Activated CD4-positive, alpha-beta T cell treated with anti-CD3 and anti-CD28 coated beads, Interleukin-2, Interleukin-4, amounts not matched to agents 100 ng/mL and 50 ng/mL, durations not matched to agents 16 hours and 8 hours (primary cell): ENCODE data around the gene GHR.

Source experiments
- DNase-seq: peaks from one replicate; pipeline ENCODE4 v3.0.0-alpha.2; 2020; ENCODE audit warnings: low spot score

GHR gene

GRCh38 chr5:42604171-42604711 is 181.0 kb downstream of the GHR start:
- no peak for DNase-seq

- DNase-seq, result no peak
These were observed 182.3 kb downstream of the GHR start for GRCh38 chr5:42605490-42605889.

- DNase-seq, result no peak
These were observed 183.2 kb downstream of the GHR start for GRCh38 chr5:42606464-42606869.

GRCh38 chr5:42611437-42611836 is 188.2 kb downstream of the GHR start:
- DNase-seq, result no peak

- DNase-seq, result no peak
These were observed 189.6 kb downstream of the GHR start for GRCh38 chr5:42612750-42613366.

GRCh38 chr5:42614509-42614908 is 191.3 kb downstream of the GHR start:
- no peak for DNase-seq

GRCh38 chr5:42620579-42621216 is 197.5 kb downstream of the GHR start:
- DNase-seq, result no peak

GRCh38 chr5:42621242-42621641 is 198.0 kb downstream of the GHR start:
- DNase-seq, result no peak

GRCh38 chr5:42621662-42622061 is 198.4 kb downstream of the GHR start:
- no peak for DNase-seq

- no peak for DNase-seq
These were observed 201.7 kb downstream of the GHR start for GRCh38 chr5:42624912-42625311.

GRCh38 chr5:42626462-42626861 is 203.2 kb downstream of the GHR start:
- no peak for DNase-seq

- no peak for DNase-seq
These were observed 205.6 kb downstream of the GHR start for GRCh38 chr5:42628821-42629220.

GRCh38 chr5:42629284-42629683 is 206.0 kb downstream of the GHR start:
- no peak for DNase-seq

GRCh38 chr5:42631241-42631640 is 208.0 kb downstream of the GHR start:
- no peak for DNase-seq

GRCh38 chr5:42632354-42632900 is 209.2 kb downstream of the GHR start:
- no peak for DNase-seq

GRCh38 chr5:42634575-42634974 is 211.3 kb downstream of the GHR start:
- no peak for DNase-seq

- no peak for DNase-seq
These were observed 213.2 kb downstream of the GHR start for GRCh38 chr5:42636425-42636824.

- no peak for DNase-seq
These were observed 213.7 kb downstream of the GHR start for GRCh38 chr5:42636946-42637345.

GRCh38 chr5:42638972-42639371 is 215.7 kb downstream of the GHR start:
- no peak for DNase-seq

- DNase-seq, result no peak
These were observed 217.6 kb downstream of the GHR start for GRCh38 chr5:42640835-42641234.

GRCh38 chr5:42641336-42642005 is 218.2 kb downstream of the GHR start:
- no peak for DNase-seq

GRCh38 chr5:42642006-42642405 is 218.8 kb downstream of the GHR start:
- DNase-seq, result no peak

GRCh38 chr5:42643360-42643759 is 220.1 kb downstream of the GHR start:
- no peak for DNase-seq
